ENCODE data around the gene STARD5. TPM values are rescaled to one million over a fixed set of nuclear protein-coding genes. Genes with fewer than 3 reads are reported as not detected.

Gene STARD5
- total and polyA plus RNA-seq, 4 donors = 1.1 to 47.0 (median 35.7) TPM

Other genes starting within 250 kb of the STARD5 start
- under 1 TPM; 0.75 to 0.84 TPM for gene CFAP161, start 189.9 kb downstream of the STARD5 start, total RNA-seq
- not detected for gene CFAP161, start 189.9 kb downstream of the STARD5 start, polyA plus RNA-seq
- 1 to 10 TPM; 4.7 to 6.9 TPM for gene IL16, start 127.3 kb downstream of the STARD5 start, total RNA-seq
- gene IL16, start 127.3 kb downstream of the STARD5 start, polyA plus RNA-seq = 1 to 10 TPM; 1.9 to 4.1 TPM
- not detected for gene TMC3, start 50.1 kb upstream of the STARD5 start, total RNA-seq
- under 1 TPM; 0.02 to 0.13 TPM for gene TMC3, start 50.1 kb upstream of the STARD5 start, polyA plus RNA-seq